Right cardiac atrium (tissue), 5 donors: ENCODE data around the gene IDI1. TPM values are rescaled to one million over a fixed set of nuclear protein-coding genes. Genes with fewer than 3 reads are reported as not detected.

Experiments
- ATAC-seq, 2 donors: fragments of 200-7000 bp; cut with Tn5 transposase; one replicate each; pipeline versions ENCODE4 v1.8.0 to v1.9.1; 2020; ENCODE audit warnings: moderate library complexity in 2 of 2, mild to moderate bottlenecking in 1 of 2
- DNase-seq, 3 donors: peaks; one replicate each; pipeline ENCODE4 v3.0.0-alpha.2; 2020
- H3K27ac ChIP-seq: one replicate; pipeline ENCODE4 v1.5.1; 2013; ENCODE audit warnings: mild to moderate bottlenecking, low read length, control low read depth, moderate library complexity
- H3K27me3 ChIP-seq: one replicate; pipeline ENCODE4 v1.6.1; 2013; ENCODE audit not compliant: control insufficient read depth, insufficient read depth
- H3K4me1 ChIP-seq: one replicate; pipeline ENCODE4 v1.6.1; 2013; ENCODE audit warnings: low read length; ENCODE audit not compliant: control insufficient read depth, insufficient read depth
- H3K4me3 ChIP-seq: one replicate; pipeline ENCODE4 v1.5.1; 2013; ENCODE audit warnings: low read length, control low read depth
- H3K9me3 ChIP-seq: one replicate; pipeline ENCODE4 v1.6.1; 2013; ENCODE audit warnings: low read length; ENCODE audit not compliant: control insufficient read depth
- WGBS: extraction: QIAGEN DNeasy Blood & Tissue Kit; methylation state at CpG from one replicate; pipeline ENCODE4 v1.1.7; 2013; 5-methylcytosine and 5-hydroxymethylcytosine counted together
- intact Hi-C, 4 donors: fragments of 100-400 bp; cut with DNase I; formaldehyde crosslinking; loops; one replicate each; pipeline versions ENCODE4 v1.11.0 to v1.14.0; 2022 to 2023
- polyA plus RNA-seq: library from polyadenylated mRNA; stranded (reverse); fragments of 200-250 nt; gene quantifications from one replicate; pipeline ENCODE4 v1.2.3, GENCODE V29; 2013
- total RNA-seq, 4 donors: library from RNA; stranded (reverse); fragmentation: NEBNext Ultra II Directional; extraction: Animal tissue kit (Norgen Biotek cat#: 25700); gene quantifications; one replicate each; pipeline ENCODE4 v1.2.1, GENCODE V29; 2021
- donor health status: healthy with polysubstance abuse.
- donor health status: DM: no; HTN: yes; CAD: no.
- donor health status: DM: no; HTN: no; CAD: no.
- donor health status: DM: no; HTN: yes; CAD: no; lungs with severe emphysema.
- donor health status: DM: yes; HTN: yes; CAD: no.

The IDI1 gene
- total and polyA plus RNA-seq, 5 donors = 14.6 to 30.3 (median 21.1) TPM

- no peaks in the 10 kb centered on the region for H3K27me3 ChIP-seq
- no peak overlapping the region for H3K27ac ChIP-seq
- intact Hi-C loops = no loop called here
- H3K4me1 ChIP-seq = peaks cover 2% of the 10 kb centered on the region
- WGBS = 60% methylated on average over 7 of the region's 7 CpGs
- H3K4me3 ChIP-seq = no peak overlapping the region
- no peaks in the 10 kb centered on the region for H3K9me3 ChIP-seq
- peak; percentile 28 to 81 for ATAC-seq
- DNase-seq = no peak
Measured at GRCh38 chr10:1063232-1063865, 14.4 kb upstream of the IDI1 start.

GRCh38 chr10:1061930-1062774, 13.2 kb upstream of the IDI1 start:
- DNase-seq (no peak), ATAC-seq (peak; percentile 28 to 67)
- Histone ChIP-seq H3K4me1 (peaks cover 4% of the 10 kb centered on the region), H3K27ac (no peak overlapping the region), H3K4me3 (no peak overlapping the region), H3K9me3 (no peaks in the 10 kb centered on the region), H3K27me3 (no peaks in the 10 kb centered on the region)
- intact Hi-C loops = no loop called here
- 66% methylated on average over 7 of the region's 7 CpGs for WGBS

GRCh38 chr10:1059902-1060301, 11.0 kb upstream of the IDI1 start:
- intact Hi-C loops = no loop called here
- 96% methylated on average over 8 of the region's 8 CpGs for WGBS
- no peak overlapping the region for H3K27ac ChIP-seq
- no peaks in the 10 kb centered on the region for H3K27me3 ChIP-seq
- H3K9me3 ChIP-seq = no peaks in the 10 kb centered on the region
- H3K4me3 ChIP-seq = no peak overlapping the region
- no peak for ATAC-seq
- DNase-seq = no peak
- H3K4me1 ChIP-seq = peaks cover 5% of the 10 kb centered on the region

GRCh38 chr10:1058017-1058416, 9.1 kb upstream of the IDI1 start:
- ATAC-seq (peak in 1 of 2 donors; percentile 23), DNase-seq (no peak)
- intact Hi-C loops = no loop called here

GRCh38 chr10:1057106-1057657, 8.3 kb upstream of the IDI1 start:
- Histone ChIP-seq H3K27ac (peak overlapping the region; percentile 59), H3K4me1 (peaks cover 7% of the 10 kb centered on the region), H3K4me3 (peak overlapping the region; percentile 56), H3K9me3 (no peaks in the 10 kb centered on the region), H3K27me3 (no peaks in the 10 kb centered on the region)
- peak; percentile 19 to 54 for ATAC-seq
- intact Hi-C loops = no loop called here
- WGBS = 1% methylated on average over 26 of the region's 26 CpGs
- DNase-seq = no peak

More at GRCh38 chr10:1058017-1058416, 9.1 kb upstream of the IDI1 start:
- Histone ChIP-seq H3K27ac (peak overlapping the region; percentile 62), H3K4me3 (peak overlapping the region; percentile 56), H3K9me3 (no peaks in the 10 kb centered on the region), H3K27me3 (no peaks in the 10 kb centered on the region), H3K4me1 (peaks cover 7% of the 10 kb centered on the region)
- 51% methylated on average over 7 of the region's 7 CpGs for WGBS

- intact Hi-C loops = no loop called here
- H3K4me1 ChIP-seq = peaks cover 6% of the 10 kb centered on the region
- H3K27me3 ChIP-seq = no peaks in the 10 kb centered on the region
- DNase-seq (peak; percentile 90 to 97 (median 96)), ATAC-seq (peak; percentile 96 to 97)
- no peaks in the 10 kb centered on the region for H3K9me3 ChIP-seq
- H3K27ac ChIP-seq = peak within 1 kb of the TSS; percentile 76
- peak within 1 kb of the TSS; percentile 56 for H3K4me3 ChIP-seq
- under 1% methylated on average over 87 of the region's 87 CpGs for WGBS
Measured at GRCh38 chr10:1056326-1057105, 7.6 kb upstream of the IDI1 start, which contains the start of gene WDR37. TSS of gene WDR37 (plus strand) at chr10:1056385. CDS start at chr10:1072156, 15,771 bp downstream.

- DNase-seq (no peak), ATAC-seq (no peak)
- Histone ChIP-seq H3K27ac (no peak overlapping the region), H3K4me1 (peaks cover 5% of the 10 kb centered on the region), H3K9me3 (no peaks in the 10 kb centered on the region), H3K27me3 (no peaks in the 10 kb centered on the region), H3K4me3 (peak overlapping the region; percentile 56)
- intact Hi-C loops = no loop called here
- 64% methylated on average over 6 of the region's 6 CpGs for WGBS
Measured at GRCh38 chr10:1054684-1055083, 5.8 kb upstream of the IDI1 start.

- H3K4me1 ChIP-seq = peaks cover 5% of the 10 kb centered on the region
- DNase-seq = no peak
- H3K27me3 ChIP-seq = no peaks in the 10 kb centered on the region
- no peak overlapping the region for H3K27ac ChIP-seq
- intact Hi-C loops = no loop called here
- WGBS = 71% methylated on average over 4 of the region's 4 CpGs
- no peak for ATAC-seq
- H3K4me3 ChIP-seq = no peak overlapping the region
- no peaks in the 10 kb centered on the region for H3K9me3 ChIP-seq
Measured at GRCh38 chr10:1050554-1050953, 1.6 kb upstream of the IDI1 start.

- ATAC-seq = no peak
- intact Hi-C loops = no loop called here
- peaks cover 5% of the 10 kb centered on the region for H3K4me1 ChIP-seq
Measured at GRCh38 chr10:1050145-1050544, 1.2 kb upstream of the IDI1 start.

GRCh38 chr10:1049425-1049958, 573 bp upstream of the IDI1 start:
- Histone ChIP-seq H3K9me3 (no peaks in the 10 kb centered on the region), H3K27me3 (no peaks in the 10 kb centered on the region), H3K4me3 (peak overlapping the region; percentile 67), H3K4me1 (peaks cover 2% of the 10 kb centered on the region), H3K27ac (peak overlapping the region; percentile 95)
- under 1% methylated on average over 34 of the region's 34 CpGs for WGBS
- intact Hi-C loops = no loop called here
- ATAC-seq (no peak), DNase-seq (no peak)

More at GRCh38 chr10:1050145-1050544, 1.2 kb upstream of the IDI1 start:
- 28% methylated on average over 5 of the region's 5 CpGs for WGBS
- Histone ChIP-seq H3K9me3 (no peaks in the 10 kb centered on the region), H3K27ac (peak overlapping the region; percentile 95), H3K4me3 (peak overlapping the region; percentile 67), H3K27me3 (no peaks in the 10 kb centered on the region)
- no peak for DNase-seq
